Stimulated activated CD4-positive, alpha-beta T cell treated with anti-CD3 and anti-CD28 coated beads, Interleukin-15, amount 100 ng/mL, for 1 hour (primary cell): ENCODE results near the gene ARHGAP5.
"Not testable (repeated sequence)": the region's sequence is repeated elsewhere in the genome, so short reads cannot be mapped to it uniquely, and the experiment has no call there.

Experiments used
- DNase-seq, 2 donors: peaks; one replicate each; pipeline ENCODE4 v3.0.0-alpha.2; 2020; ENCODE audit warnings: low read depth in 1 of 2, low spot score in 1 of 2

Gene ARHGAP5

GRCh38 chr14:32104308-32104707 is 27.2 kb downstream of the ARHGAP5 start:
- no peak for DNase-seq

- no peak for DNase-seq
These were observed 27.7 kb downstream of the ARHGAP5 start for GRCh38 chr14:32104803-32105202.

GRCh38 chr14:32109676-32110547 is 32.8 kb downstream of the ARHGAP5 start:
- DNase-seq: no peak

- DNase-seq: no peak
These were observed 33.4 kb downstream of the ARHGAP5 start for GRCh38 chr14:32110548-32110896.

GRCh38 chr14:32121536-32121935 is 44.4 kb downstream of the ARHGAP5 start:
- DNase-seq: no peak

GRCh38 chr14:32121948-32122347 is 44.8 kb downstream of the ARHGAP5 start:
- DNase-seq: no peak

- DNase-seq: not testable (repeated sequence)
These were observed 50.0 kb downstream of the ARHGAP5 start for GRCh38 chr14:32126899-32127730.

- not testable (repeated sequence) for DNase-seq
These were observed 50.9 kb downstream of the ARHGAP5 start for GRCh38 chr14:32127731-32128654.

- no peak for DNase-seq
These were observed 51.6 kb downstream of the ARHGAP5 start for GRCh38 chr14:32128703-32129102.

- DNase-seq: no peak
These were observed 52.0 kb downstream of the ARHGAP5 start for GRCh38 chr14:32129124-32129523.

- not testable (repeated sequence) for DNase-seq
These were observed 54.6 kb downstream of the ARHGAP5 start for GRCh38 chr14:32131689-32132088.

- DNase-seq: no peak
These were observed 57.5 kb downstream of the ARHGAP5 start for GRCh38 chr14:32134448-32135097.

- DNase-seq: no peak
These were observed 59.1 kb downstream of the ARHGAP5 start for GRCh38 chr14:32136027-32136825.

GRCh38 chr14:32137313-32137712 is 60.2 kb downstream of the ARHGAP5 start:
- no peak for DNase-seq

- no peak for DNase-seq
These were observed 60.8 kb downstream of the ARHGAP5 start for GRCh38 chr14:32137892-32138291.

- DNase-seq: no peak
These were observed 65.2 kb downstream of the ARHGAP5 start for GRCh38 chr14:32142341-32142740.

GRCh38 chr14:32142754-32143437 is 65.8 kb downstream of the ARHGAP5 start:
- DNase-seq: no peak

GRCh38 chr14:32150392-32150791 is 73.3 kb downstream of the ARHGAP5 start:
- DNase-seq: no peak

- no peak for DNase-seq
These were observed 88.9 kb downstream of the ARHGAP5 start for GRCh38 chr14:32166029-32166428.
